Left lung (tissue), 10 donors: ENCODE measurements around the gene ASTN2. TPM values are rescaled to one million over a fixed set of nuclear protein-coding genes. Genes with fewer than 3 reads are reported as not detected.

Experiments used
- ATAC-seq: fragments of 200-7000 bp; cut with Tn5 transposase; one replicate; pipeline ENCODE4 v1.9.1; 2020; ENCODE audit warnings: moderate library complexity
- DNase-seq, 4 donors: peaks; one replicate each; pipeline ENCODE4 v3.0.0-alpha.2; 2013 to 2020
- H3K27ac ChIP-seq, 2 donors: fragments of 200-600 bp; sonication (generic) in 1 of 2; one replicate each; pipeline versions ENCODE4 v1.5.0 to v1.8.0; 2020 to 2021
- H3K27me3 ChIP-seq, 2 donors: fragments of 200-600 bp; sonication (generic) in 1 of 2; one replicate each; pipeline versions ENCODE4 v1.5.0 to v1.8.0; 2020 to 2021
- H3K36me3 ChIP-seq, 2 donors: fragments of 200-600 bp; sonication (generic) in 1 of 2; one replicate each; pipeline versions ENCODE4 v1.5.0 to v1.8.0; 2020 to 2021
- H3K4me1 ChIP-seq, 2 donors: fragments of 200-600 bp; one replicate each; pipeline ENCODE4 v1.8.0; 2021
- H3K4me3 ChIP-seq, 2 donors: fragments of 200-600 bp; sonication (generic) in 1 of 2; one replicate each; pipeline versions ENCODE4 v1.5.0 to v1.8.0; 2020 to 2021; ENCODE audit warnings: mild to moderate bottlenecking in 1 of 2
- H3K9me3 ChIP-seq, 2 donors: fragments of 200-600 bp; sonication (generic) in 1 of 2; one replicate each; pipeline versions ENCODE4 v1.5.0 to v1.8.0; 2020 to 2021
- CTCF ChIP-seq, 2 donors: fragments of 200-600 bp; sonication (generic) in 1 of 2; IDR thresholded peaks; one replicate each; pipeline versions ENCODE4 v1.5.0 to v1.8.0; 2021; ENCODE audit warnings: antibody characterized with exemption in 2 of 2
- intact Hi-C, 2 donors: fragments of 100-400 bp; cut with DNase I; formaldehyde crosslinking; loops; one replicate each; pipeline versions ENCODE4 v1.11.2 to v1.14.2; 2022
- polyA plus RNA-seq, 6 donors: library from polyadenylated mRNA; unstranded; fragments of 120-200 nt; gene quantifications; one replicate each; pipeline ENCODE4 v1.2.1, GENCODE V29; 2013; ENCODE audit not compliant: insufficient read length in 6 of 6
- total RNA-seq, 2 donors: library from RNA; stranded (reverse); fragmentation: NEBNext Ultra II Directional; extraction: Animal tissue kit (Norgen Biotek cat#: 25700); gene quantifications; one replicate each; pipeline ENCODE4 v1.2.1, GENCODE V29; 2021
- donor health status: DM: no; HTN: yes; CAD: no.
- donor health status: DM: no; HTN: no; CAD: no.

The ASTN2 gene
- total and polyA plus RNA-seq, 8 donors: 3.1 to 5.5 (median 4.5) TPM

GRCh38 chr9:117394655-117395054 is 20.2 kb downstream of the ASTN2 start:
- no peak overlapping the region for H3K4me3 ChIP-seq
- H3K4me1 ChIP-seq: no peaks in the 10 kb centered on the region
- intact Hi-C loops: no loop called here
- TF ChIP-seq CTCF (IDR thresholded peaks at IDR 0.05): no peak
- no peaks in the 10 kb centered on the region for H3K36me3 ChIP-seq
- H3K27ac ChIP-seq: no peak overlapping the region
- no peak for ATAC-seq
- H3K27me3 ChIP-seq: no peaks in the 10 kb centered on the region
- no peak for DNase-seq
- H3K9me3 ChIP-seq: no peaks in the 10 kb centered on the region

- Histone ChIP-seq H3K27me3 (no peaks in the 10 kb centered on the region), H3K4me3 (no peak overlapping the region), H3K36me3 (no peaks in the 10 kb centered on the region), H3K4me1 (no peaks in the 10 kb centered on the region), H3K27ac (no peak overlapping the region), H3K9me3 (no peaks in the 10 kb centered on the region)
- TF ChIP-seq CTCF (IDR thresholded peaks at IDR 0.05): no peak
- ATAC-seq (no peak), DNase-seq (no peak)
- intact Hi-C loops: no loop called here
These were observed 21.9 kb downstream of the ASTN2 start for GRCh38 chr9:117392992-117393391.

GRCh38 chr9:117387422-117387821 is 27.4 kb downstream of the ASTN2 start:
- intact Hi-C loops: no loop called here

GRCh38 chr9:117379341-117379740 is 35.5 kb downstream of the ASTN2 start:
- no peak for TF ChIP-seq CTCF (IDR thresholded peaks at IDR 0.05)
- H3K36me3 ChIP-seq: no peaks in the 10 kb centered on the region
- no peaks in the 10 kb centered on the region for H3K27me3 ChIP-seq
- H3K4me3 ChIP-seq: no peak overlapping the region
- DNase-seq (no peak), ATAC-seq (no peak)
- no peaks in the 10 kb centered on the region for H3K9me3 ChIP-seq
- no peaks in the 10 kb centered on the region for H3K4me1 ChIP-seq
- H3K27ac ChIP-seq: no peak overlapping the region
- intact Hi-C loops: no loop called here

More at GRCh38 chr9:117387422-117387821, 27.4 kb downstream of the ASTN2 start:
- ATAC-seq (no peak), DNase-seq (no peak)
- Histone ChIP-seq H3K9me3 (no peaks in the 10 kb centered on the region), H3K27ac (no peak overlapping the region), H3K36me3 (no peaks in the 10 kb centered on the region), H3K4me3 (no peak overlapping the region), H3K27me3 (no peaks in the 10 kb centered on the region), H3K4me1 (no peaks in the 10 kb centered on the region)
- TF ChIP-seq CTCF (IDR thresholded peaks at IDR 0.05): no peak

GRCh38 chr9:117377046-117377445 is 37.8 kb downstream of the ASTN2 start:
- ATAC-seq: no peak
- no peak for TF ChIP-seq CTCF (IDR thresholded peaks at IDR 0.05)
- intact Hi-C loops: no loop called here
- no peak overlapping the region for H3K27ac ChIP-seq
- H3K9me3 ChIP-seq: no peaks in the 10 kb centered on the region
- H3K4me3 ChIP-seq: no peak overlapping the region
- H3K36me3 ChIP-seq: no peaks in the 10 kb centered on the region
- H3K27me3 ChIP-seq: no peaks in the 10 kb centered on the region
- DNase-seq: no peak
- H3K4me1 ChIP-seq: no peaks in the 10 kb centered on the region
